SU-DHL-6 (cell line): Measurements from ENCODE around the gene SUMO2.
A peak's percentile ranks its signal among the peaks of the same experiment; 100 is the strongest.

Source experiments
- H2AFZ ChIP-seq: fragments of 200-600 bp; sonication (generic); 2 replicates; pipeline ENCODE4 v1.6.1; 2014; ENCODE audit warnings: low read depth, mild to moderate bottlenecking, moderate library complexity, mixed read lengths, antibody characterized with exemption, low read length; ENCODE audit not compliant: severe bottlenecking
- H3F3A ChIP-seq: fragments of 200-600 bp; shearing (Covaris generic); 2 replicates; pipeline ENCODE4 v1.6.0; 2016; ENCODE audit warnings: antibody characterized with exemption, mild to moderate bottlenecking; ENCODE audit not compliant: insufficient read depth
- H3K27ac ChIP-seq: fragments of 200-600 bp; sonication (generic); 2 replicates; pipeline ENCODE4 v1.5.1; 2016; ENCODE audit warnings: low read depth, mild to moderate bottlenecking, low read length, moderate library complexity, mixed read lengths
- H3K27me3 ChIP-seq: fragments of 200-600 bp; sonication (generic), shearing (Covaris generic); 2 replicates; pipeline ENCODE4 v1.6.0; 2014; ENCODE audit warnings: mild to moderate bottlenecking, low read length
- H3K36me3 ChIP-seq: fragments of 200-600 bp; sonication (generic); 2 replicates; pipeline ENCODE4 v1.6.1; 2014; ENCODE audit warnings: mild to moderate bottlenecking, low read length, mixed read lengths
- H3K4me2 ChIP-seq: fragments of 300-600, 200-600 bp; shearing (Covaris generic), sonication (generic); 2 replicates; pipeline ENCODE4 v1.6.0; 2014; ENCODE audit warnings: low read length, low read depth, mild to moderate bottlenecking; ENCODE audit not compliant: poor library complexity, severe bottlenecking
- H3K4me3 ChIP-seq: fragments of 200-600 bp; sonication (generic); 2 replicates; pipeline ENCODE4 v1.5.1; 2014; ENCODE audit warnings: antibody characterized with exemption, low read length, mild to moderate bottlenecking, mixed read lengths; ENCODE audit not compliant: insufficient read depth, poor library complexity, severe bottlenecking
- H3K79me2 ChIP-seq: fragments of 200-600 bp; sonication (generic); 2 replicates; pipeline ENCODE4 v1.6.1; 2014; ENCODE audit warnings: mild to moderate bottlenecking, low read length, moderate library complexity; ENCODE audit not compliant: insufficient read depth
- H3K9ac ChIP-seq: fragments of 200-600 bp; sonication (generic); 2 replicates; pipeline ENCODE4 v1.7.0; 2014; ENCODE audit warnings: mild to moderate bottlenecking, low read length
- H3K9me2 ChIP-seq: fragments of 200-600 bp; sonication (generic); replicated peaks from 2 replicates; pipeline ENCODE4 v1.6.1; 2014; ENCODE audit warnings: low read length; ENCODE audit not compliant: insufficient read depth
- H3K9me3 ChIP-seq: fragments of 200-600 bp; sonication (generic); 2 replicates; pipeline ENCODE4 v1.6.1; 2014; ENCODE audit warnings: low read length, mixed read lengths; ENCODE audit not compliant: insufficient read depth
- H4K20me1 ChIP-seq: fragments of 200-600 bp; sonication (generic); 2 replicates; pipeline ENCODE4 v1.6.1; 2014; ENCODE audit warnings: low read depth, mild to moderate bottlenecking, antibody characterized with exemption, low read length, moderate library complexity, mixed read lengths
- CTCF ChIP-seq: fragments of 200-600 bp; sonication (generic); IDR thresholded peaks from one replicate; pipeline ENCODE4 v1.5.1; 2017; ENCODE audit warnings: antibody characterized with exemption, mild to moderate bottlenecking, low read length, moderate library complexity; ENCODE audit not compliant: insufficient read depth, poor library complexity, severe bottlenecking
- EZH2phosphoT487 ChIP-seq: fragments of 200-600 bp; sonication (generic), shearing (Covaris generic); conservative IDR thresholded peaks from 2 replicates; pipeline ENCODE4 v1.6.1; 2018; ENCODE audit warnings: mild to moderate bottlenecking, antibody characterized with exemption, low read length, moderate library complexity, mixed read lengths

SUMO2 gene

GRCh38 chr17:75205793-75206163, 23.0 kb upstream of the SUMO2 start:
- H3K9me3 ChIP-seq = no peaks in the 10 kb centered on the region
- peak overlapping the region; percentile 91 for H3K9ac ChIP-seq
- peak overlapping the region; percentile 89 for H3K4me3 ChIP-seq
- peak overlapping the region; percentile 81 for H2AFZ ChIP-seq
- peak overlapping the region; percentile 84 for H3K4me2 ChIP-seq
- TF ChIP-seq CTCF (no peak), EZH2phosphoT487 (no peak)
- H3K9me2 ChIP-seq = no peaks in the 10 kb centered on the region
- peaks cover 21% of the 10 kb centered on the region for H3K36me3 ChIP-seq
- no peaks in the 10 kb centered on the region for H3K27me3 ChIP-seq
- peaks cover 3% of the 10 kb centered on the region; the same call in 1 of the 2 replicates for H3F3A ChIP-seq
- peaks cover 62% of the 10 kb centered on the region for H3K79me2 ChIP-seq
- no peaks in the 10 kb centered on the region for H4K20me1 ChIP-seq
- H3K27ac ChIP-seq = peak overlapping the region; percentile 79

- Histone ChIP-seq H3K9me2 (no peaks in the 10 kb centered on the region), H3K27ac (peak within 1 kb of the TSS; percentile 79), H3K4me3 (peak within 1 kb of the TSS; percentile 89), H4K20me1 (no peaks in the 10 kb centered on the region), H3F3A (peaks cover 3% of the 10 kb centered on the region; the same call in 1 of the 2 replicates), H3K27me3 (no peaks in the 10 kb centered on the region), H3K9ac (peak within 1 kb of the TSS; percentile 91), H3K79me2 (peaks cover 58% of the 10 kb centered on the region), H3K9me3 (no peaks in the 10 kb centered on the region), H3K4me2 (peak within 1 kb of the TSS; percentile 84), H2AFZ (peak within 1 kb of the TSS; percentile 81), H3K36me3 (peaks cover 18% of the 10 kb centered on the region)
- TF ChIP-seq EZH2phosphoT487 (no peak), CTCF (no peak)
Measured at GRCh38 chr17:75205037-75205792, 22.5 kb upstream of the SUMO2 start, which contains the start of gene NUP85. Gene NUP85 (plus strand): TSS chr17:75205679. CDS start chr17:75205762, 83 bp downstream.

GRCh38 chr17:75199886-75200618, 17.3 kb upstream of the SUMO2 start:
- H3K4me3 ChIP-seq = no peak overlapping the region
- H3K79me2 ChIP-seq = peaks cover 11% of the 10 kb centered on the region
- no peaks in the 10 kb centered on the region for H4K20me1 ChIP-seq
- no peak for TF ChIP-seq EZH2phosphoT487
- TF ChIP-seq CTCF = no peak
- no peaks in the 10 kb centered on the region for H3K9me2 ChIP-seq
- H3K4me2 ChIP-seq = no peak overlapping the region
- no peaks in the 10 kb centered on the region for H3K9me3 ChIP-seq
- no peak overlapping the region for H2AFZ ChIP-seq
- no peaks in the 10 kb centered on the region for H3K36me3 ChIP-seq
- H3F3A ChIP-seq = peaks cover 3% of the 10 kb centered on the region; the same call in 1 of the 2 replicates
- no peak overlapping the region for H3K27ac ChIP-seq
- H3K9ac ChIP-seq = no peak overlapping the region
- no peaks in the 10 kb centered on the region for H3K27me3 ChIP-seq
